ENCODE results near the gene NTNG2. TPM values are rescaled to one million over a fixed set of nuclear protein-coding genes. Genes with fewer than 3 reads are reported as not detected.

The NTNG2 gene
- total and polyA plus RNA-seq, 2 of the 13 experiments (the other 11 are each of a cell fraction or from before 2014, with no cell fraction given) = 0.02 to 0.36 TPM

GRCh38 chr9:132114102-132114707 lies 47.7 kb upstream of the NTNG2 start (continued):
- TF ChIP-seq ARID4A (CRISPR knock-in tag; IDR thresholded peaks at IDR 0.05; ENCODE audit: borderline replicate concordance) (peak; percentile 75; the same call in 1 of the 2 replicates), ATM (IDR thresholded peaks at IDR 0.05; ENCODE audit: borderline replicate concordance) (no peak), GATA4 (IDR thresholded peaks at IDR 0.05; ENCODE audit: borderline replicate concordance, low read depth) (no peak), RXRB (CRISPR knock-in tag; IDR thresholded peaks at IDR 0.05; ENCODE audit: borderline replicate concordance) (peak; percentile 91), TOE1 (CRISPR knock-in tag; IDR thresholded peaks at IDR 0.05) (peak; percentile 95; the same call in 1 of the 2 replicates), SUZ12 (IDR thresholded peaks at IDR 0.05; ENCODE audit: low read depth, low read length) (no peak), ZSCAN30 (CRISPR knock-in tag; IDR thresholded peaks at IDR 0.05) (peak; percentile 80; the same call in 1 of the 2 replicates), ISX (CRISPR knock-in tag; conservative IDR thresholded peaks at IDR 0.05) (peak; percentile 96), SMARCE1 (IDR thresholded peaks at IDR 0.05; ENCODE audit: borderline replicate concordance) (no peak), HOXA9 (CRISPR knock-in tag; IDR thresholded peaks at IDR 0.05; ENCODE audit: borderline replicate concordance) (peak; percentile 96), ZNF407 (CRISPR knock-in tag; IDR thresholded peaks at IDR 0.05; ENCODE audit: not compliant biosample characterization) (peak; percentile 63), ZNF75D (CRISPR knock-in tag; IDR thresholded peaks at IDR 0.05; ENCODE audit: borderline replicate concordance) (peak; percentile 94; the same call in 1 of the 2 replicates), FIP1L1 (IDR thresholded peaks at IDR 0.05; ENCODE audit: borderline replicate concordance, insufficient read depth, low read depth, low read length) (no peak), TSC22D2 (CRISPR knock-in tag; IDR thresholded peaks at IDR 0.05; ENCODE audit: borderline replicate concordance) (peak; percentile 100)

Data from HepG2 (cell line).